Measurements from ENCODE around the gene DNAAF1.

Gene DNAAF1

GRCh38 chr16:84195201-84196093 lies 50.3 kb downstream of the DNAAF1 start:
- Histone ChIP-seq H3K79me2 (no peaks in the 10 kb centered on the region), H3K27me3 (ENCODE audit: control insufficient read depth, insufficient read depth, low read length) (no peaks in the 10 kb centered on the region), H2AFZ (no peak overlapping the region), H3K27ac (no peak overlapping the region), H3K4me1 (no peaks in the 10 kb centered on the region), H3K36me3 (ENCODE audit: control insufficient read depth, insufficient read depth, low read length) (no peaks in the 10 kb centered on the region), H3K4me3 (ENCODE audit: low read depth, low read length) (no peak overlapping the region), H3K4me2 (ENCODE audit: low read length) (no peak overlapping the region), H3K9me3 (ENCODE audit: control insufficient read depth, low read length) (no peaks in the 10 kb centered on the region), H3K9ac (no peak overlapping the region)
- TF ChIP-seq, protein P1, sequence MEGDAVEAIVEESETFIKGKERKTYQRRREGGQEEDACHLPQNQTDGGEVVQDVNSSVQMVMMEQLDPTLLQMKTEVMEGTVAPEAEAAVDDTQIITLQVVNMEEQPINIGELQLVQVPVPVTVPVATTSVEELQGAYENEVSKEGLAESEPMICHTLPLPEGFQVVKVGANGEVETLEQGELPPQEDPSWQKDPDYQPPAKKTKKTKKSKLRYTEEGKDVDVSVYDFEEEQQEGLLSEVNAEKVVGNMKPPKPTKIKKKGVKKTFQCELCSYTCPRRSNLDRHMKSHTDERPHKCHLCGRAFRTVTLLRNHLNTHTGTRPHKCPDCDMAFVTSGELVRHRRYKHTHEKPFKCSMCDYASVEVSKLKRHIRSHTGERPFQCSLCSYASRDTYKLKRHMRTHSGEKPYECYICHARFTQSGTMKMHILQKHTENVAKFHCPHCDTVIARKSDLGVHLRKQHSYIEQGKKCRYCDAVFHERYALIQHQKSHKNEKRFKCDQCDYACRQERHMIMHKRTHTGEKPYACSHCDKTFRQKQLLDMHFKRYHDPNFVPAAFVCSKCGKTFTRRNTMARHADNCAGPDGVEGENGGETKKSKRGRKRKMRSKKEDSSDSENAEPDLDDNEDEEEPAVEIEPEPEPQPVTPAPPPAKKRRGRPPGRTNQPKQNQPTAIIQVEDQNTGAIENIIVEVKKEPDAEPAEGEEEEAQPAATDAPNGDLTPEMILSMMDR (IDR thresholded peaks at IDR 0.05) = no peak

GRCh38 chr16:84196101-84196500 lies 51.0 kb downstream of the DNAAF1 start:
- Histone ChIP-seq H3K36me3 (ENCODE audit: control insufficient read depth, insufficient read depth, low read length) (no peaks in the 10 kb centered on the region), H3K9ac (no peak overlapping the region), H3K4me2 (ENCODE audit: low read length) (no peak overlapping the region), H3K9me3 (ENCODE audit: control insufficient read depth, low read length) (no peaks in the 10 kb centered on the region), H3K79me2 (no peaks in the 10 kb centered on the region), H2AFZ (no peak overlapping the region), H3K4me3 (ENCODE audit: low read depth, low read length) (no peak overlapping the region), H3K27me3 (ENCODE audit: control insufficient read depth, insufficient read depth, low read length) (no peaks in the 10 kb centered on the region), H3K4me1 (no peaks in the 10 kb centered on the region), H3K27ac (no peak overlapping the region)
- TF ChIP-seq, protein P1 (IDR thresholded peaks at IDR 0.05) = no peak

- no peak overlapping the region for H2AFZ ChIP-seq
- H3K36me3 ChIP-seq (ENCODE audit: control insufficient read depth, insufficient read depth, low read length) = no peaks in the 10 kb centered on the region
- no peak overlapping the region for H3K4me3 ChIP-seq (ENCODE audit: low read depth, low read length)
- no peak overlapping the region for H3K9ac ChIP-seq
- H3K27ac ChIP-seq = no peak overlapping the region
- H3K4me1 ChIP-seq = no peaks in the 10 kb centered on the region
- TF ChIP-seq, protein P1 (IDR thresholded peaks at IDR 0.05) = no peak
- H3K4me2 ChIP-seq (ENCODE audit: low read length) = no peak overlapping the region
- no peaks in the 10 kb centered on the region for H3K79me2 ChIP-seq
- no peaks in the 10 kb centered on the region for H3K27me3 ChIP-seq (ENCODE audit: control insufficient read depth, insufficient read depth, low read length)
- no peaks in the 10 kb centered on the region for H3K9me3 ChIP-seq (ENCODE audit: control insufficient read depth, low read length)
Observed at GRCh38 chr16:84196727-84197394, 51.8 kb downstream of the DNAAF1 start.

DNA sequence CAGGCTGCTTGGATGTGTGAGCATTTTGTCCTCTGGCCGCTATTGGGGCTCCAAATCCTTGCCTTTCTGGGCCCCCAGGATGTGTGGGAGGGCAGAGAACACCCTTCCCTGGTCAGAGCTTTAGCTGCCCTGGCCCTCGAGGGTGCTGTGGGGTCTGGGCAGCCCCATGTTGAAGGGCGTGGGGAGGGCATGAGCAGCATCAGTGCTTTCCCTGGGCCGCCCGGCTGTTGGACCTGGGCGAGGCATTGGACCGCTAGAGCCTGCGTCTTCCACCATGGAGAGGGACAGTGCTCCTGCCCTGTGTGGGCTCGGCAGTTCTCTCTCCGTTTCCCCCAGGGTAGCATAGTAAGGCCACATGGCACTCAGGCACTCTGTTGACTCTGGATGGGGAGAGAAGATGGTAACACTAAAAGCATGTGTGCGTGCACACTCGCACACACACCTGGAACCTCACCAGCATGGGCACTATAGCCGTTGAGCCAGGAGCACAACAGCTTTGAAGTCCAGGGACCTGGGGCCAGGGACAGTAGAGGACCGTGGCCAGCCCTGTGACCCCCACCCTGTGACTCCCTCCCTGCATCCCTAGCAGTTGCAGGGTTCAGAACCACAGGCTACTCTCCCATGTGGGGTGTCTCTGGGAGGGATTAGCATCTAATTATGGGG lies 52.5 kb downstream of the DNAAF1 start:
- Histone ChIP-seq H3K79me2 (no peaks in the 10 kb centered on the region), H3K4me3 (ENCODE audit: low read depth, low read length) (no peak overlapping the region), H3K9ac (no peak overlapping the region), H2AFZ (no peak overlapping the region), H3K27ac (no peak overlapping the region), H3K4me2 (ENCODE audit: low read length) (no peak overlapping the region), H3K36me3 (ENCODE audit: control insufficient read depth, insufficient read depth, low read length) (no peaks in the 10 kb centered on the region), H3K4me1 (no peaks in the 10 kb centered on the region), H3K27me3 (ENCODE audit: control insufficient read depth, insufficient read depth, low read length) (no peaks in the 10 kb centered on the region), H3K9me3 (ENCODE audit: control insufficient read depth, low read length) (no peaks in the 10 kb centered on the region)
- TF ChIP-seq, protein P1 (IDR thresholded peaks at IDR 0.05) = no peak
